Chondrocyte (in vitro differentiated cells): Measurements from ENCODE around the gene ZNF326. TPM values are rescaled to one million over a fixed set of nuclear protein-coding genes. Genes with fewer than 3 reads are reported as not detected.

ENCODE experiments used
- DNase-seq: peaks from one replicate; pipeline ENCODE4 v3.0.0; 2021; ENCODE audit warnings: mixed read lengths, low spot score
- H3K27ac Mint-ChIP-seq: one replicate; pipeline ENCODE4 v1.8.0; 2021; ENCODE audit warnings: mild to moderate bottlenecking, moderate library complexity, mixed read lengths; ENCODE audit not compliant: unreplicated experiment
- H3K27me3 Mint-ChIP-seq: 2 replicates; pipeline ENCODE4 v1.8.0; 2021; ENCODE audit warnings: low read depth, mixed read lengths
- H3K36me3 Mint-ChIP-seq: 2 replicates; pipeline ENCODE4 v1.8.0; 2021; ENCODE audit warnings: low read depth, mixed read lengths
- H3K4me1 Mint-ChIP-seq: 2 replicates; pipeline ENCODE4 v1.8.0; 2021; ENCODE audit warnings: low read depth, mild to moderate bottlenecking, mixed read lengths
- H3K4me3 Mint-ChIP-seq: one replicate; pipeline ENCODE4 v1.8.0; 2021; ENCODE audit warnings: mild to moderate bottlenecking, moderate library complexity, mixed read lengths; ENCODE audit not compliant: unreplicated experiment
- H3K9me3 Mint-ChIP-seq: 2 replicates; pipeline ENCODE4 v1.8.0; 2021; ENCODE audit warnings: low read depth, mixed read lengths
- total RNA-seq: library from RNA; stranded (reverse); gene quantifications from 3 replicates; pipeline ENCODE4 v1.2.1, GENCODE V29; 2021
- TF ChIP-seq, protein P1 (sequence below): fragments of 200-600 bp; sonication (generic); IDR thresholded peaks from 2 replicates; pipeline ENCODE4 v1.5.0; 2021; ENCODE audit warnings: antibody characterized with exemption, mild to moderate bottlenecking, moderate library complexity

Gene ZNF326
- total RNA-seq, 1 donor from 2014 or later: 19.3 TPM

DNA sequence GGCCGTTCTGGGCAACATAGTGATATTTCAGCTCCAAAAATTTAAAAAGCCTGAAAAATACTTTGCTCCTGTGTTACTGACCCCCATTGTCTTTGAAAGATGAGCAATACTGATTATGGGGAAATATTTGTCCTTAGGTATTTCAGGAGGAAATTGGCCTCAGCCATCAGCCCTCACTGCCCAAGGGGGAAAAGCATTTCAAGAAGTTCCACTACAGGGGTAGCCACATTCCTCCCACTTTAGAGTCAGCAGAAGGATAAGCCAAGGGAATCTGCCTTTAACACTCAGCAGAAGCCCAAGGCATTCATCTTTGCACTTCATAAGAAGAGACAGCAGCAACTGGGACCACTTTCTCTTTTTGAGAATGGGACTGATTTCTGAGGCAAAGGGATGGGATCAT is 40.5 kb upstream of the ZNF326 start:
- Mint-ChIP-seq H3K27me3 (no peaks in the 10 kb centered on the region), H3K4me1 (peaks cover 19% of the 10 kb centered on the region), H3K9me3 (peaks cover 4% of the 10 kb centered on the region), H3K27ac (no peak overlapping the region), H3K4me3 (no peak overlapping the region), H3K36me3 (no peaks in the 10 kb centered on the region)
- TF ChIP-seq, protein P1, sequence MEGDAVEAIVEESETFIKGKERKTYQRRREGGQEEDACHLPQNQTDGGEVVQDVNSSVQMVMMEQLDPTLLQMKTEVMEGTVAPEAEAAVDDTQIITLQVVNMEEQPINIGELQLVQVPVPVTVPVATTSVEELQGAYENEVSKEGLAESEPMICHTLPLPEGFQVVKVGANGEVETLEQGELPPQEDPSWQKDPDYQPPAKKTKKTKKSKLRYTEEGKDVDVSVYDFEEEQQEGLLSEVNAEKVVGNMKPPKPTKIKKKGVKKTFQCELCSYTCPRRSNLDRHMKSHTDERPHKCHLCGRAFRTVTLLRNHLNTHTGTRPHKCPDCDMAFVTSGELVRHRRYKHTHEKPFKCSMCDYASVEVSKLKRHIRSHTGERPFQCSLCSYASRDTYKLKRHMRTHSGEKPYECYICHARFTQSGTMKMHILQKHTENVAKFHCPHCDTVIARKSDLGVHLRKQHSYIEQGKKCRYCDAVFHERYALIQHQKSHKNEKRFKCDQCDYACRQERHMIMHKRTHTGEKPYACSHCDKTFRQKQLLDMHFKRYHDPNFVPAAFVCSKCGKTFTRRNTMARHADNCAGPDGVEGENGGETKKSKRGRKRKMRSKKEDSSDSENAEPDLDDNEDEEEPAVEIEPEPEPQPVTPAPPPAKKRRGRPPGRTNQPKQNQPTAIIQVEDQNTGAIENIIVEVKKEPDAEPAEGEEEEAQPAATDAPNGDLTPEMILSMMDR: no peak
- DNase-seq: no peak

DNA sequence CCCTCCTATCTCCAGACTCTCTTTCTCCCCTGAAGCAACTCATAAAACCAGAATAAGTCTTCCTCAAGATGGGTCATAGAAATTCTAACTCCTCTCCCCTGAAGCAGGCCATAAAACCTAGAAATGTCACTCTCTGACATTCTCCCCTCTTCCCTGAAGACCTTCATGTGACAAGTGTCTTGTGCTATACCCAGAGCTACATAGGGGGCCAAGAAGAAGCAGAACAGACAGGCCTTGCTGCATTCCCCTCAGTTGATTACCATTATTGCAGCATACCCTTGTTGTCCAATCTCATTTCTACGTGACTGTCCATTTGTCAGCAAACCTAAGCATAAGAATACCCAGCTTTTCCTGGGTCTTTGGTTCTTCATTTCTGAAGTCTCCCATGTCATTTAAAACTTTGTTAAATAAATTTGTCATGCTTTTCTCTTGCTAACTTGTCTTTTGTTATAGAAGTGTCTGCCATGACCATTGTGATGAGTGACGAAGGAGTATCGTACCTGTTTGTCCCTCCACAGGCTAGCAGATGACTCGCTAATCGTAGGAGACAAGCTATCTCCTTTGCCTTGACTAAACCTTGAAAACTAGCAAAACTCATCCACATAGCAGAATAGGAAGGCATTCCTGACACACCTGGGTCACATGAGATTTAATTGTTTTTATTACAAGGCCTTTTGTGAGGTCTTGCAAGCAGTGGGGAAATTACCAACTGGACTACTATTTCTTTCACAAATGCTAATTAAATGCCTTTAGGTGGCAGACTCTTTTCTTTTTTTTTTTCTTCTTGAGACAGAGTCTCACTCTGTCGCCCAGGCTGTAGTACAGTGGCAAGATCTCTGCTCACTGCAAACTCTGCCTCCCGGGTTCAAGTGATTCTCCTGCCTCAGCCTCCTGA is 39.4 kb upstream of the ZNF326 start:
- Mint-ChIP-seq H3K36me3 (no peaks in the 10 kb centered on the region), H3K27me3 (no peaks in the 10 kb centered on the region), H3K9me3 (peaks cover 8% of the 10 kb centered on the region), H3K4me3 (no peak overlapping the region), H3K4me1 (peaks cover 19% of the 10 kb centered on the region), H3K27ac (no peak overlapping the region)
- DNase-seq: no peak
- TF ChIP-seq, protein P1: no peak

DNA sequence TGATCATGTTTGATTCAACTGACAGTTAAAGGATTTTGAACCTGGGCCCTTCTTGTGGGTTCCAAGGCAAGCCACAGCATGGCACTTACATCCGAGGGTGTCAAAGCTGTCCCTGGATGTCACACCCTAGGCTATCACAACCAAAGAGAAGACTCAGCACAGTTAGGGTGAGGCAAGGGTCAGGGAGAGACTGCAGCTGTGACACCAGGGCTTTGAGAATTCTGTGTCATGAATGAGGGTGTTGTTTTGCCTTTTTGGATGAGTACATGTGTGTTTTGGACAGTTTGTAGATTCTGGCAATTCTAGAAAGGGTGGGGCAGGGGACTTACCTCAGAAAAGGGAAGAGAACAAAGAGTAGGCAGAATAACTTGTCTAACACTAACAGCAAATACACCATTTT is 37.8 kb upstream of the ZNF326 start:
- H3K36me3 Mint-ChIP-seq: no peaks in the 10 kb centered on the region
- H3K4me1 Mint-ChIP-seq: peaks cover 16% of the 10 kb centered on the region
- peaks cover 8% of the 10 kb centered on the region for H3K9me3 Mint-ChIP-seq
- H3K27ac Mint-ChIP-seq: no peak overlapping the region
- TF ChIP-seq, protein P1: no peak
- no peaks in the 10 kb centered on the region for H3K27me3 Mint-ChIP-seq
- DNase-seq: no peak
- no peak overlapping the region for H3K4me3 Mint-ChIP-seq

DNA sequence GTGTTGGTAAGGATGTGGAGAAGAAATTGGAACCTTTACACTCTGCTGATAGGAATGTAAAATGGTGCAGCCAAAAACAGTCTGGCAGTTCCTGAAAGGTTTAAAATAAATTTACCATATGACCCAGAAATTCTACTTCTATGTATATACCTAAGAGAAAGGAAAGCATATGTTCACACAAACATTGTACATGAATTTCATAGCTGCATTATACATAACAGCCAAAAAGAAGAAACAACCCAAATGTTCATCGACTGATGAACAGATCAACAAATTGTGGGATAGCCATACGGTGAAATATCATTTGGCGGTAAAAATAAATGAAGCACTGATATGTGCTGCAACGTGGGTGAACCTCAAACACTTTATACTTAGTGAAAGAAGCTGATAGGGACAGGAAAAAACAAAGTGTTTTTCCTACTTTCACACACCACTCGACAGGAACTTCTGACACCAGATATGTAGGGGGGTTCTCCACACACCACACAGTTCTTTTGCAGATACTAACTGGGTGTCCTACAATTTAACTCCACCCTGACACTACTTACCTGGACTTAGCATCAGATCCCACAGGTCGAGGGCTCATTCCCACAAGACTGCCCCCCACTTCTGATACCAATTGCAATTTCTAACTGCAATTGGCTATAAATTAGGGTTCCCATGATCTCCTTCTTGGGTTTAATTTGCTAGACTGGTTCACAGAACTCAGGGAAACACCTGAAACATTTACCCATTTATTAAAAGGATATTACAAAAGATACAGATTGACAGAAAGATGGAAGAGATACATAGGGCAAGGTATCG is 35.9 kb upstream of the ZNF326 start:
- Mint-ChIP-seq H3K4me1 (peaks cover 12% of the 10 kb centered on the region), H3K4me3 (no peak overlapping the region), H3K27me3 (no peaks in the 10 kb centered on the region), H3K27ac (no peak overlapping the region), H3K36me3 (no peaks in the 10 kb centered on the region), H3K9me3 (peaks cover 8% of the 10 kb centered on the region)
- TF ChIP-seq, protein P1: no peak
- DNase-seq: no peak

DNA sequence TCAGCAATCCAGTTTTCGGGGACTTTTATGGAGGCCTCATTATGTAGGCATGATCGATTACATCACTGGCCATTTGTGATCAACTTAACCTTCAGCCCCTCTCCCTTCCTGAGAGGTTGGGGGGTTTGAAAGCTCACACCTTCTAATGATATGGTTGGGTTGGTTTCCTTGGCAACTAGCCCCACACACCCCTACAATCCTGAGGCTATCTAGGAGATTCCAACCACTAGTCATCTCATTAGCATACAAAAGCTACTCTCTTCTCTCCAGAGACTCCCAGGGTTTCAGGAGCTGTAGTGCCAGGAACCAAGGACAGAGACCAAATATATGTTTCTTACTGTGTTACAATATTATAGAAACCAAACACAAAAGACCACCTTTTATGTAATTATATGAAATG is 35.2 kb upstream of the ZNF326 start:
- DNase-seq: no peak
- H3K36me3 Mint-ChIP-seq: no peaks in the 10 kb centered on the region
- no peak overlapping the region for H3K27ac Mint-ChIP-seq
- H3K27me3 Mint-ChIP-seq: no peaks in the 10 kb centered on the region
- TF ChIP-seq, protein P1: no peak
- H3K4me3 Mint-ChIP-seq: no peak overlapping the region
- peaks cover 8% of the 10 kb centered on the region for H3K9me3 Mint-ChIP-seq
- H3K4me1 Mint-ChIP-seq: peaks cover 12% of the 10 kb centered on the region
